Stimulated activated CD8-positive, alpha-beta memory T cell treated with anti-CD3 and anti-CD28 coated beads, Interleukin-15, amount 100 ng/mL, for 24 hours (primary cell): ENCODE data around the gene IRX4.
"Not testable (repeated sequence)": the region's sequence is repeated elsewhere in the genome, so short reads cannot be mapped to it uniquely, and the experiment has no call there.

Experiments used
- DNase-seq: peaks from one replicate; pipeline ENCODE4 v3.0.0-alpha.2; 2020; ENCODE audit warnings: low read depth

Gene IRX4

GRCh38 chr5:1856596-1857255 is 26.0 kb downstream of the IRX4 start:
- DNase-seq = no peak

DNA sequence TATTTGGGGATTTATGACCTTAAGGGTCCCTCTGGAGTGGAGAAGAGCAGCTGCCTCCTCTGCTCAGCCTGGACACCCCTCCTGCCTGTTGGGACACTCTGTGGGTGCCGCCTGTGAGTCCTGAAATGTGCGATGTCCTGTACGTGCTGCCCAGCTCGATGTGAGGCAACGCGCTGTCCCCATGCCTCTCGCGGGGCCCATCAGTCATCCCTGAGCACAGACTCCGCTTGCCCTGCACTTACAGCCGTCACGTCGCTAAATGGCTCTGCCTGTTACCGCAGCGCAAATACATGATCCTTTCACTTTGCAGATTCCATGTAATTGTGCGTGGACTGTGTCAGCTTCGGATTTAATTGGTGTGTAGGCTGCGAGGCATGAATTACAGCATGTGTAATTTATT is 27.1 kb downstream of the IRX4 start:
- DNase-seq = no peak

DNA sequence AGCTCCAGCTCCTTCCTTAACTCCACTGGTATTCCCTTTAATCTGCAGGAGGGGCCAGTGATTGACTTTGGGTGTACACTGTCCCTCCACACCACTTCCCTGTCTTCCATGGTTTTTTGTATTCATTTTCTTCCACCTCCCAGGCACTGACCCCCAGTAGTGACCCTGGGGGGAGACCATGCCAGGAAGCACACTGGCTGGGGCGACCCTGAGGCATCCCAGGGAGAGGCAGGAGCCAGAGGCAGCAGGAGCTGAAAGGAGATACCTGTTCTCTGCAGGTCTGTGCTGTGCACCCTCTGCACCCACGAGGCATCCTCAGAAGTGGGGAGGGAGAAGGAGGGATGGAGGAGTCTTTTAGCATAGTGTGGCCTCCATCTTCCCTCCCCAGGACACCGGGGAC is 27.6 kb downstream of the IRX4 start:
- no peak for DNase-seq

GRCh38 chr5:1853531-1853930 is 29.2 kb downstream of the IRX4 start:
- no peak for DNase-seq

GRCh38 chr5:1852324-1852947 is 30.3 kb downstream of the IRX4 start:
- DNase-seq = no peak

GRCh38 chr5:1851290-1851934 is 31.3 kb downstream of the IRX4 start:
- no peak for DNase-seq

GRCh38 chr5:1850324-1851154 is 32.2 kb downstream of the IRX4 start:
- DNase-seq = no peak

DNA sequence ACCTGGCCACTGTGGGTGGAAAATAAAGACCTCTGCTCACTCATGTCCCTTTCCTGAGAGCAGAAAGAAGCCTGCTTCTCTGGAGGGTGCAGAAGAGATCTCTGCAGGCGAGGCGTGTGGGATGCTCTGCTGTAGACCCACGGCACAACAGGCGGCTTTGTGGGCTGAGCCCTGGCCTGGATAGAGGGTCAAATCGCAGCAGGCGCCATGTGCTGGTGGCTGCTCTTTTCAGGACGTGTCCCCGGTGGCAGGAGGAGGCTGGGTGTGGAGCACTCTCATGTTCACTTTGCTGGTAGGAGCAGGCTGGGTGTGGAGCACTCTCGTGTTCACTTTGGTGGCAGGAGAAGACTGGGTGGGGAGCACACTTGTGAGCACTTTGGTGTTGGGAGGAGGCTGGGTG is 35.1 kb downstream of the IRX4 start:
- no peak for DNase-seq

DNA sequence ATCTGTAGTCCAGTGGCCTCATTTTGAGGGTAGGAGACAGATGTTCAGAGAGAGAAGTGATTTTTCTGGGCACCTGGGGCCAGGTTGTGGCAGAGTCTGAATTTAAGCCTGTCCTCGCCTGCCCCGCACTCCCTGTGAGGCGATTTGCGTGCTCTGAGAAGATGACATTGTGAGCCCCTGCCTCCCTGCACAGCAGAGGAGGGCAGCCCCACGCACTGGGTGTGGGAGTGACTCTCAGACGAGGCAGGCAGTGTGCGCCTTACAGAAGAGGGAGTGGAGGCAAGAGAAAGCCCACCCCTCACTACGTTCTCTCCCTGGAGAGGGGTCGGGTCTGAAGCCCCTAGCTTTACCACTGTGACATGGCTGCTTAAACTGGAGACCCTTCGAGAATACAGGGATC is 35.7 kb downstream of the IRX4 start:
- DNase-seq = no peak

DNA sequence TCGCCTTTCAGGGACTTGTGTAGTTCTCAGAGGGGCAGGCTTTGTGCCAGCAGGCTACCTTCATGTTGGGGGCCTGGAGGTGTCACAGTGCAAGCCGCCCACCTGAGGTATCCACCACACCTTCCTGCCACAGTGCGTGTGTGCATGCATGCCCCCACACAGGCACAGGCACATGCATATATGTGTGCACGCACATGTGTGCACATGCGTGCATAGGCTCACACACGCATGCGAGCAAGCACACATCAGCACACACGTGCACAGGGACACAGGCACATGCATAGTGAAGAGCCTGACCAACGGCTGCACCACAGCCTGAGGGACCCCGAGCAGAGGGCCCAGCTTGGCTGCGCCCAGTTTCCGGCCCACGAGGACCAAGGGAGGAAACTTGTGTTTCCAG is 36.1 kb downstream of the IRX4 start:
- no peak for DNase-seq

GRCh38 chr5:1845696-1846095 is 37.0 kb downstream of the IRX4 start:
- no peak for DNase-seq

DNA sequence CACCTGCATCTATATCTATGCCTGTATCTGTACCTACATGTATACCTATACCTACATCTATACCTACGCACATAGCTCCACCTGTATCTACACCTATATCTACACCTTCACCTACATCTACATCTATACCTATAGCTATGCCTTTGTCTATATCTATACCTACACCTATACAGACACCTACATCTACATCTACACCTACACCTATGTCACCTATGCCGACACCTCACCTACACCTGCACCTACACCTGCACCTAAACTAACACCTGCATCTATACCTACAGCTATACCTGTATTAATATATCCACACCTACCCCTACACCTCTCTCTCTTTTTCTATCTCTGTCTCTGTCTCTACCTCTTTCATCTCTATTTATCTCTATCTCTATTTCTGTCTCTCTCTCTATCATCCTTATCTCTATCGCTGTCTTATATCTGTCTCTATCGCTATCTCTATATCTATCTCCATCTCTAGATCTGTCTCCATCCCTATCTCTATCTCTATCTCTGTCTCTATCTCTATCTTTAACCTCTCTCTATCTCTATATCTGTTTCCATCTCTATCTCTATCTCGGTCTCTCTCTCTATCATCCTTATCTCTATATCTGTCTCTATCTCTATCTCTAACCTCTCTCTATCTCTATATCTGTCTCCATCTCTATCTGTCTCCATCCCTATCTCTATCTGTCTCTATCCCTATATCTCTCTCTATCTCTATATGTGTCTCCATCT is 37.9 kb downstream of the IRX4 start:
- no peak for DNase-seq

GRCh38 chr5:1843761-1844160 is 39.0 kb downstream of the IRX4 start:
- DNase-seq = not testable (repeated sequence)

DNA sequence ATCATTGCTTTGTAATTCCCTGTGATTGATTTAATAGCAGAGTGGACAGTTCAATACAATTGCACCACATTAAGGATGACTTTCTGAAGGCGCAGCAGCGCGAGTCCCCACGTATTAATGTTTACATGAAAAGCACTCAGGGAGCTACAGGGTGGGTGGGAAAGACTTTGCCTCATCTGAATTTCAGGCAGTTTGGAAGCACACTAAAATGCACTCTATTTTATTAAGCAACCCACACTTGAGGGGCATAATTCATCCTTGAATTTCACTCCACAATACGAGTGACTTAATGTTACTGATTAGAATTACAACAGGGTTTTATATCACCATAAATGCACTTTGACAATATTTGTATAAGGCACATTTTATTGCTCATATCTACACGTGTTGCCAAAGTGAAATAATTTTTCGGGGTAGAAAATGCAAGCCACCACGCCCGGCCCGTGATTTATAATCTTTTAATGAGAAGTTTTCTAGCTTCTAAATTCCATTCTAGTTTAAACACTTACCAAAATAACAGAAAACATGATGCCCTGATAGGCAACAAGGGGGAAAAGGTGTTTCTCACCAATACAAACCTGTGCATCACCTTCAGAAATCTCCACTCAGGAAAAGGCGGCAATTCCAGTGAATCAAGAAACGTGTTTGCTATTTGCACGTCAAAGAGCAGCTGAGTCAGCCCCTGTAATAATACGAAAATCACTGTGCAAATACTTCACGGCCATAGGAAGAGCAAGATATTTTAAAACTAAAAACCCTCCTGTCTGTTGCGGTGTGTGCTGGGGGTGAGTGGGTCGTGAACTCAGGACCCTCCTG is 40.5 kb downstream of the IRX4 start:
- DNase-seq = no peak

- DNase-seq = no peak
Observed at GRCh38 chr5:1840741-1841521, 41.8 kb downstream of the IRX4 start.

DNA sequence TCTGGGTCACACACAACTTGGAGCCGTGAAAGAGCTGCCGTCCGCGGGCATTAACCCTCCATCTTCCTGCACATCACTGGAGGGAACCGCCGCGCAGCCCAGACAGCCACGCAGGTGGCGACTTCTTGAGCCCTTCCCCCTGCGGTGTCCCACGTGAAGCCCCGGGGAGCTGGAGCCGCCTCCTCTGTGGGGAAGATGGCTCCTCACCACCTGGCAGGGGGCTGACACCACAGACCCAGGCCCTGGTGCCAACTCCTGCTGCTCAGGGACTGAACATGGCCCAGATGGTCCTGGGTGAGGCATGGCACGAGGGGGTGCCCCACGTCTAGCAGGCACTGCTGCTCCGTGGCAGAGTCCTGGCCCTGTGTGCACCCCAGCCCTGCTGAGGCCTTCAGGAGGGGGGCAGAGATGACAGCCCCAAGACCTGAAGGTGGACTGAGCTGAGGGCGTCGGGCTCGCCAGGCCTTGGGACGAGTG is 42.6 kb downstream of the IRX4 start:
- DNase-seq = no peak

DNA sequence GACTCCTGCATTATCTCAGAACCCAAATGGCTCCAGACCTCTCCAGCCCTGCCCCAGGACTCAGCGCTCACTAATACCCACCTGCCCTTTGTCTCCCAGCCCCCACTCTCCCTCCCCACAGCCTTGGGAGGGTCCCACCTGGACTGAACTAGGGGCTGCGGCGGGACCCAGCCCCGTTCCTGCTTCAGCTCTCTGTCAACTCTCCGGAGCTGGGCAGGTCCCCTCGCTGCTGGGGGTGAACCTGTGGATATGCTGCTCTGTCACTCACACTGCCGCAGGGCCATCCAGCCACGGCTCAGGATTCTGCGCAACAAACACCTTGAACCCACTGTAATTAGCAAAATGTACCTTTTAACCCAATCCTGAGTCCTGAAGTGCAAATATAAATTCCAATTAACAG is 44.7 kb downstream of the IRX4 start:
- no peak for DNase-seq

DNA sequence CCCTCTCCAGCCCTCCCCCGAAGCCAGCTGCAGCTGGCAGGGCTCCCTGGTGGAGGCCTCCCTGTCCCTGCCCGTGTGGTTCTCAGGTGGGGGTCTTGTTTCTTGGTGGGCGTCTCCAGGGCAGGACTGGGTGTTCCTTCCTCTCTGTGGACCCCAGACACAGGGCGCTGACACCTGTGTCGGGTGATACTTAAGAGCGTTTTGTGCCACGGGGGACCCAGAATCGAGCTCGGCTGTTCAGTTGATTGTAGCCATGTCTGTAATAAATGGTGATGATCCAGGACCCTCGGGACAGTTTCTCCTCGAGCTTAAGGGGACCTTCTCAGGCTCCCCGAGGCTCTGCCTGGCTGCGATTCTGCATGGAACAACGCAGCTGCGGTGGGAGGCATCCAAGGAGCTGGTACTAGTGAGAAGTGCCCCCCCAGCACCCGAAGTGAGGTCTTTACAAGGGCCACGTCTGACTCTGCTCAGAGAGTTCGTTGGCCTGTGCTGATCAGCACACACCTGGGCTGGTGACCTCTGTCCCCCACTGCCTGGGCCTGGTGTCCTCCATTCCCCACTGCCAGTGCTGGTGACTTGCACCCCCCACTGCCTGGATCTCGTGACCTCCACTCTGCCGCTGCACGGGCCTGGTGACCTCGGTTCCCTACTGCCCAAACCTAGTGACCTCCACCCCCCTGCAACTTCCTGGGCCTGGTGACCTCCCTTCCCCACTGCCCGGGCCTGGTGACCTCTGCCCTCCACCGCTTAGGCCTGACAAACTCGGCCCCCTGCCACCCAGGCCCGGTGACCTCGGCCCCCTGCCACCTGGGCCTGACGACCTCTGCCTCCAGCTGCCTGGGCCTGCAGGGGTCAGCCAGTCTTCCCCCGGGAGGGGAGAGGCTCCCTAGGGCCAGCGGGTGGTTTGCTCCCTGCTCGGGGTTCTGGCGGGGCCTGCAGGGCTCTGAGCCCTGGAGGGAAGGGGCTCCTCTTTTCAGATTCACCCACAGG is 45.5 kb downstream of the IRX4 start:
- no peak for DNase-seq
